NCI-H524 treated with DMSO at 0.1 percent for 48 hours (cell line): ENCODE results near the gene THNSL1.

Experiments
- DNase-seq: peaks from one replicate; lab custom pipeline; 2025; lab: John Stamatoyannopoulos, UW

The THNSL1 gene

DNA sequence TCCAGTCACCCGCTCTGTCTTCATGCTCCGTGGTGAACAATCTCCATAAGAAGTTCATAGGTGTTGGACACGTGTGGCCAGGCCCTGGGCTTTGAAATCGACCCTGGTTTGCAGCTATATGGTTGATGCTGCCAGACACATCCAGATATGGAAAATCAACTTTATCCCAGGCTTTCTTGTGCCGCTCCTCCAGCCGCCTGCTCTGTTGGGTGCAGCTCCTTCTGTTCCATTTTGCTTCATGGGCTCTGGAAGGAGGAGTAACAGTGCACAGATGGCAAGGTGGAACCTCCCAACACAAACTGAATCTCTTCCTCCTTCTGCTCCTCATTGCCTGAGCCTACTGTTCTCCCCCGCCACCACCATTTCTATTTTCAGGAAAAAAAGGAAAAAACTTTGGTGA is 44.7 kb downstream of the THNSL1 start:
- DNase-seq: no peak

DNA sequence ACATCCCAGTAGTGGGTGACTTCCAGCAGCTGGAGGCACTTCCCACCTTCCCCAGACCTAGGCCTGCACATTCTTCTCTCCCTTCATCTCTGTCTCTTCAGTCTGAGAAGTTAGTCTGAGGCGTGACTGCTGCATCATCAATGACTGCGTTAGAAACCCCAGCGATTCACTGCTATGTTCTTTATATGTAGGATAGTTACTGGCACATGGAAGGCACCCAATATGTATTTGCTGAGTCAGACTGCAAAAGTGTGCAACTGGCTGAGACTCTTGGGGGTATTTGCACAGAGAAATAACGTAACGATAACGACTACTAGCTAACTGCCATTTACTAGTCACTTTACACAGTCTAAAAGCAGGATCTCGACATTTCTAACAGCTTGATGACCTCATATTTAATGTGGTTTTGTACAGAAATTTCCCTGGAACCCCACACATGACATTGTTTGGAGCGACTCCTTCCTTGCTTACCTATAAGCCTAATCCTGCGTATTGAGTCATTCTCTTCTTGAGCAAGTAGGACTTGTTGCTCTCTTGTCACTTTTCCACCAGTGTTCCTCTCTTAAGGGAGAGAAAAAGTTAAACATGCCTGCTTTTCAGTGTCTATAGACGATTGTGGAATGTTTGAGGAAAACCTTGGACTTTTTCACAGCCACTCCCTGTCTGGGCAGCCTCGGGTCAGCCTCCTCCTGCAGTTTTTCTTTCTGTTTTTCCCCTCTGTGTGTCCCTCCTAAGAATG is 45.5 kb downstream of the THNSL1 start:
- DNase-seq: no peak

DNA sequence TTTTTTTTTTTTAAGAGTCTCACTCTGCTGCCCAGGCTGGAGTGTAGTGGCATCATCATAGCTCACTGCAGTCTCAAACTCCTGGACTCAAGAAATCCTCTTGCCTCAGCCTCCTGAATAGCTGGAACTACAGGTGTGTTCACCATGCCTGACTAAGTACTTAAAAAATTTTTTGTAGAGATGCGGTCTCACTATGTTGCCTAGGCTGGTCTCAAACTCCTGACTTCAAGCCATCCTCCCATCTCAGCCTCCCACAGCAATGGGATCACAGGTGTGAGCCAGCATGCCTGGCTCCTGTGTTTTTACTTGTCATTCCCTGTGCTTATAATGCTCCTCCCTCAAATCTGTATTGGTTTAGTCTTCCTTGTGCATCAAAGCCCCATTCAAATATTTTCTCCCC is 46.7 kb downstream of the THNSL1 start:
- DNase-seq: no peak

DNA sequence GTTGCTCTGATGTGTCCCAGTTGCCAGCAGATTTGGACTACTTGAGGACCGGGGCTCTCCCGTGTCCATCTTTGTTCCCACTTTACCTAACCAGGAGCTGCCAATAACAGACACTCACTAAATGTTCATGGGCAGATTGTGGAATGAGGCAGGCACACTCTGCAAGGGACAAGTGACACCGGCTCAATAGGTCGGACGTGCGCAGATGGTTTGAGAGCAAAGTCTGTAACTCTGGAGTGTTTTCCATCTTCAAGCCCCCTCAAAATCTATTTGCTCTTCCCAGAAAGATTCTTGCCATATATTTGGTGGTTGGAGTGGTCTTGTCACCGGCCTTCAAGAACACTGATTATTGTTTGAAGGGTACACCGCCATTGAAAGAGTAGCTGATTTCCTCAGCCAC is 47.2 kb downstream of the THNSL1 start:
- no peak for DNase-seq

DNA sequence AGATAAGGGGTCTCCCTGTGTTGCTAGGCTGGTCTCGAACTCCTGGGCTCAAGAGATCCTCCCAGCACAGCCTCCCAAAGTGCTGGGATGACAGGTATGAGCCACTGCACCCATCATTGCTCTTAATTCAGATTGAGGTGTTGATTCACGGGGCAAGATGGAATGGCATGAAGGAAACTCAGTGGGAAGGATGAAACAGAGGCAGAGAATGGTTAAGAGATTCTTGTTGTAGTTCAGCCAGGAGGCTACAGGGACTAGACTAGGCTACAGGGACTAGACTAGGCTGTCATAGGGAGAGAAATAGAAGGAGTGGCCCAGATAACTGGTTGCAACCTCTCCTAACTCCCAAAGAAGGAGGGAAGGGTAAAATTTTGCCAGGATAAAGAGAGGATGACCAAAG is 48.0 kb downstream of the THNSL1 start:
- no peak for DNase-seq

DNA sequence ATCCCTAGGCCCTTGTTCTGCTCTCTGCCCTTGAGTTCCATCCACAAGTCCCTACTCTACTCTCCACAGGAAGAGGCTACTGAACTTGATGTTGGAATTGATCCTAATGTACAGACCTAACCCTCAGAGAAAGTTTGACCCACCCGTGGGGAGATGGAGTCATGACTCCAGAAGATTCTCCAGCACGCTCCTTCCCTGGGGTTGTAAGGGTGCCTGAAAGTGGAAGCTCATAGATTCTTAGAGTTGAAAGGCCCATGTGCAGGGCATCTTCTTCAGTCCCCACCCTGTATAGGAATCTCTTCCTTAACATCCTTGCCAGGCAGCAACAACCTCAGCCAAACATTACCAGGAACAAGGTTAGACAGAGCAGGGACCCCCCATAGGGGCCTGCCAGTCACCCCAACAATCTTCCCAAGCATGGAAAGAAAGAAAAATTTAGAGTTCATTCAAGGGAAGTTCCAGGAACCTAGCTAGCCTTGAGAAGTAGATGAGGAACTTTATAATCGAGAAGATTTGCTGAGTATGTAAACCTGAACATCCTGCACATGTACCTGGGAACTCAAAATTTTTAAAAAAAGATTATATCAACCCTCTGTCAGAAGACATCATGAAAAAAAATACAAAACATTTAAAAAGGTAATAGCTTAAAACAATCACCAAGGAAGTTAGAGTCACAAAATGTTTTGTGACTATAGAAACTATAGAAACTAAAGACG is 49.5 kb downstream of the THNSL1 start:
- no peak for DNase-seq

DNA sequence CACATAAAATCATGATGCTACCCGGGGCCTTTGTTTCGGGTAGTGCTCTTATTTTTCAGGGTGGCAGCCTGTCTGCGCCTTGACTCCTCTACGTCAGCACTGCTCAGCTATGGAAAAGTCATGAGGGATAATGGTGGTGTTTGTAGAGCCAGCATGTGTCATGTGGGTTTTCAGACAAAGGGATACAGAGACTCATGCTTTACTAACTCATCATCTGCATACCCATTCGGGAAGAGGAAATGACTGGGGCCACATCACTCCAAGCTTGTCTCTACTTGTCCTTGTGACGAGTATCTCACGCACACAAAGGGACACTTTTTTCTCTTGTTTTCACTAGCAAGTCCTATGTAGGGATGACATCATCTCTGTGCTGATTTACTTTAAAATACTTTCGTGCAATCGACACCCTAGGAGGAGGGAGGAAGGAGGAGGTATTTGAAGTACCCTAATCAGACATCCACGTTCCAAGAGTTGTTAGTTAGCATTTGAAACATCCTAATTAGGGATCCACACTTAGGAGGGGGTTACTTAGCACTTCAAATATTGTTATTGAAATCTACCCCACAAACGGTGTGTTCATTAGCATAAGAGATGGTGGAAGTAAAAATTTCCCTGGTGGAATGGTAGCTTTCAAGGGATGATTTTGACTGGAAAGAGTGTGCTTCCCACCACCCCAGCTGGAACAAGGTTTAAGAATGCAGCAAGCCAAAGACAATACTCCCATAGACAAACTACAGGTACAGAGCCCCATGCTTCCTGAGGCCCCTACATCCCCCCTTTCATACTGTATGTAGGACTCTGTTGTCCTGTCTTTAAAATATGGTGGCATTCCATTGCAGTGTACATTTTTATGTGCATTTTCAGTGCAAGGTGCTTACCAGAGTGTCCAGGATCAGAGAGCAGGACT is 52.0 kb downstream of the THNSL1 start:
- DNase-seq: no peak

DNA sequence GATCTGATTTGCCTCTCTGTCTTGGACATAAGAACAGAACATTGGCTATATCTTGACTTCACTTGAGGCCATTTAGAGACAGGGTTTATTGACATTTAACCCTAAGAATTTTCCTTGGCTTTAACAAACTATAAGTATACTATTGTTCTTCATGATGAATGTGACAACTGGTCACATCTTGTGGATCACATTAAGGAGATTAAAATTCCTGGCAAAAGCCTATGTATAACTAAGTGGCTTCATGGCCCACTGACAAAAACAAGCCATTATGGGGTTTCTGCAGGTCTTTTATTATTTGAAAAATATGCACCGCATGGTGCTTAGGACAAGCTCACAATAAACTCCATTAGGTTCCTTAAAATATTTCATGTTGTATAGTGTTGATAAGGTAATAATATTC is 54.8 kb downstream of the THNSL1 start:
- peak; percentile 1 for DNase-seq

DNA sequence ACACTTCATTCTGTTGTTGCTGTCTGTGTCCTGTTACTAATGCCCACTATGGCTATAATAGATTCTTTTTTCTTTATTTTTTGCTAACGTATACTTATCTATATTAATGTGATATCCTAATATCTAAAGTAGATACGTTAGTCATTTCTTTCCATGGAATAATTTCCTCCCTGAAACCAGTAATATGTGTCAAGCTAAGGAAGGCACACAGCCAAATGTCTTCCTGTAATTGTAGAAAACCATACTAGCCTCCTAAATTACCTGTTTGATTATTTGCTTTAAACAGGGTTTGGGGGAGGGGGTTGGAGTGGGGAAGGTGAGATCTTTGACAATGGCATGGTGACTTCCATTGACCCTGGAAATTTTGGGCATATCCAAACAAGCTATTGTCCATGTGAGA is 56.4 kb downstream of the THNSL1 start:
- no peak for DNase-seq

DNA sequence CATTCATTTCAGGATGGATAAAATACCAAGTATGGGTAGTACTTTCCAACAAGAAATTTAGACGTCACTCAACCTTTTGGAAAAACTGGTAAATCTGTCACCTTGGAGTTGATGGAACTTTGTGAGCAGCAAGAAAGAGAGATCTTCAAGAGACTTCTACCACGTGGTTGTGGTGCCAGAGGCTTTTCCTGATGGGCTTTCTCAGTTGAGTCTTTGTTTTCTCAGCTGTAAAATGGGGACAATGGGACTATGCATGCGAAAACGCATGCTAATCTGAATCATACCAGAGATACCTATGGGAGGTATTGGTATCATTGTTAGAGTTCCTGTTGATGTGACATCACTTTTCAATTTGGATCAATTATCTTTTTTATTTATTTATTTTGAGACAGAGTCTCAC is 59.4 kb downstream of the THNSL1 start:
- no peak for DNase-seq
